Nephron (organoid): ENCODE measurements around the gene HNRNPLL.
A peak's percentile ranks its signal among the peaks of the same experiment; 100 is the strongest.
"Not testable (repeated sequence)": the region's sequence is repeated elsewhere in the genome, so short reads cannot be mapped to it uniquely, and the experiment has no call there.

Source experiments
- H3K27ac Mint-ChIP-seq, 3 experiments: 2 replicates each; pipeline ENCODE4 v1.8.0; 2020; ENCODE audit warnings: mixed read lengths in 3 of 3, mild to moderate bottlenecking in 2 of 3, moderate library complexity in 1 of 3
- H3K27me3 Mint-ChIP-seq: 2 replicates; pipeline ENCODE4 v1.8.0; 2021; ENCODE audit warnings: low read depth, mild to moderate bottlenecking, moderate library complexity, mixed read lengths
- H3K36me3 Mint-ChIP-seq: 2 replicates; pipeline ENCODE4 v1.8.0; 2020; ENCODE audit warnings: low read depth, mixed read lengths
- H3K4me1 Mint-ChIP-seq: 2 replicates; pipeline ENCODE4 v1.8.0; 2020; ENCODE audit warnings: mixed read lengths
- H3K4me3 Mint-ChIP-seq, 3 experiments: 2 replicates each; pipeline ENCODE4 v1.8.0; 2020; ENCODE audit warnings: mild to moderate bottlenecking in 3 of 3, mixed read lengths in 3 of 3, moderate library complexity in 2 of 3
- H3K9me3 Mint-ChIP-seq: 2 replicates; pipeline ENCODE4 v1.8.0; 2020; ENCODE audit warnings: mixed read lengths
- CTCF ChIP-seq, 3 experiments: fragments of 200-600 bp; sonication (generic); IDR thresholded peaks; one replicate each; pipeline ENCODE4 v1.5.0; 2021; ENCODE audit warnings: antibody characterized with exemption in 3 of 3; ENCODE audit not compliant: unreplicated experiment in 3 of 3

The HNRNPLL gene

GRCh38 chr2:38613849-38614213 is 11.1 kb upstream of the HNRNPLL start:
- peaks cover 20% of the 10 kb centered on the region for H3K4me1 Mint-ChIP-seq
- TF ChIP-seq CTCF (IDR thresholded peaks at IDR 0.05; ENCODE audit: unreplicated experiment in 3 of 3) = no peak
- H3K9me3 Mint-ChIP-seq = no peaks in the 10 kb centered on the region
- no peaks in the 10 kb centered on the region for H3K36me3 Mint-ChIP-seq
- no peak overlapping the region for H3K4me3 Mint-ChIP-seq
- peak overlapping the region in 2 of 3 experiments; percentile 1 to 52 for H3K27ac Mint-ChIP-seq
- H3K27me3 Mint-ChIP-seq = peaks cover 4% of the 10 kb centered on the region

GRCh38 chr2:38613126-38613848 is 10.6 kb upstream of the HNRNPLL start:
- Mint-ChIP-seq H3K36me3 (no peaks in the 10 kb centered on the region), H3K9me3 (no peaks in the 10 kb centered on the region), H3K27ac (peak overlapping the region in 2 of 3 experiments; percentile 1 to 52), H3K4me1 (peaks cover 20% of the 10 kb centered on the region), H3K4me3 (no peak overlapping the region), H3K27me3 (peaks cover 4% of the 10 kb centered on the region)
- no peak for TF ChIP-seq CTCF (IDR thresholded peaks at IDR 0.05; ENCODE audit: unreplicated experiment in 3 of 3)

GRCh38 chr2:38610851-38611801 is 8.4 kb upstream of the HNRNPLL start:
- Mint-ChIP-seq H3K9me3 (no peaks in the 10 kb centered on the region), H3K27ac (no peak overlapping the region), H3K4me3 (no peak overlapping the region), H3K4me1 (peaks cover 24% of the 10 kb centered on the region), H3K27me3 (peaks cover 3% of the 10 kb centered on the region), H3K36me3 (no peaks in the 10 kb centered on the region)
- TF ChIP-seq CTCF (IDR thresholded peaks at IDR 0.05; ENCODE audit: unreplicated experiment in 3 of 3) = no peak

- H3K27me3 Mint-ChIP-seq, H3K36me3 Mint-ChIP-seq, H3K9me3 Mint-ChIP-seq, H3K27ac Mint-ChIP-seq, H3K4me3 Mint-ChIP-seq: not testable (repeated sequence)
- H3K4me1 Mint-ChIP-seq = peaks cover 30% of the 10 kb centered on the region
Observed at GRCh38 chr2:38609246-38609645, 6.5 kb upstream of the HNRNPLL start.

GRCh38 chr2:38608755-38609154 is 6.0 kb upstream of the HNRNPLL start:
- Mint-ChIP-seq H3K4me3 (no peak overlapping the region), H3K9me3 (no peaks in the 10 kb centered on the region), H3K4me1 (peaks cover 29% of the 10 kb centered on the region), H3K27ac (no peak overlapping the region), H3K36me3 (no peaks in the 10 kb centered on the region), H3K27me3 (no peaks in the 10 kb centered on the region)
- TF ChIP-seq CTCF (IDR thresholded peaks at IDR 0.05; ENCODE audit: unreplicated experiment in 3 of 3) = no peak

- no peak for TF ChIP-seq CTCF (IDR thresholded peaks at IDR 0.05; ENCODE audit: unreplicated experiment in 3 of 3)
- peaks cover 22% of the 10 kb centered on the region for H3K4me1 Mint-ChIP-seq
- peak overlapping the region; percentile 21 to 38 (median 37) for H3K4me3 Mint-ChIP-seq
- H3K9me3 Mint-ChIP-seq = no peaks in the 10 kb centered on the region
- peak overlapping the region; percentile 40 to 84 (median 77) for H3K27ac Mint-ChIP-seq
- no peaks in the 10 kb centered on the region for H3K36me3 Mint-ChIP-seq
- no peaks in the 10 kb centered on the region for H3K27me3 Mint-ChIP-seq
Observed at GRCh38 chr2:38605298-38605830, 2.6 kb upstream of the HNRNPLL start.
